Measurements from ENCODE around the gene CYTL1. TPM values are rescaled to one million over a fixed set of nuclear protein-coding genes. Genes with fewer than 3 reads are reported as not detected.

Gene CYTL1
- total and polyA plus RNA-seq, 2 of the 13 experiments (the other 11 are each of a cell fraction or from before 2014, with no cell fraction given), result not detected

DNA sequence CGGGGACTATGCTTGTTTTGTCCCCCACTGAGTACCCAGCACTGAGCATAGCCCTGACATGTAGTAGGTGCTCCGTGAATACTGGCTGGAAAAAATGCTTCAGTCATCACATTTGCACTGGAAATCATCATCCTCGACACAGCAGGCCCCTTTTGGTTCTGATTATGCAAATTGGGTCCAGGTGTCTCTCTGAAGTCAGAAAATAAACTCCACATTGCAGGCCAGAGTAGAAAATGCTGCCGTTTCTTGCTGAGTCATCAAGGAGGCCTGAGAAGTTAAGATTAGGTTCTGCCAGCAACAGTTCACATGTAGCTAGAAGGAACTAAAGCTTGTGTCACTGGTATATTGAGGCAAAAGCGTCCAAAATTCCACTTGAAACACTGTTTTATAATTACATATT is 17.0 kb upstream of the CYTL1 start:
- Histone ChIP-seq H3K4me3 (replicated peaks in 1 of 3; ENCODE audit: insufficient read depth in 1 of 3, low read depth in 2 of 3, low read length in 3 of 3) (no peak overlapping the region), H3K79me2 (ENCODE audit: insufficient read depth, low read length) (no peaks in the 10 kb centered on the region), H3K36me3 (replicated peaks in 1 of 2; ENCODE audit: control insufficient read depth in 1 of 2, insufficient read depth in 2 of 2, low read length in 2 of 2) (no peaks in the 10 kb centered on the region), H3K27ac (ENCODE audit: extremely low read length, insufficient read depth, low read length) (no peak overlapping the region), H3K4me2 (ENCODE audit: low read depth, low read length) (no peak overlapping the region), H3K9me3 (ENCODE audit: low read length) (no peaks in the 10 kb centered on the region), H3K9ac (ENCODE audit: insufficient read depth, low read depth, low read length) (no peak overlapping the region), H2AFZ (ENCODE audit: low read length) (no peak overlapping the region), H3K27me3 (ENCODE audit: control insufficient read depth in 1 of 2, insufficient read depth in 2 of 2, low read length in 2 of 2) (peaks cover 0 to 9% of the 10 kb centered on the region in 2 experiments; a peak in 2 of 5 replicates), H4K20me1 (ENCODE audit: insufficient read depth, low read length) (no peaks in the 10 kb centered on the region), H3K4me1 (ENCODE audit: insufficient read depth, low read length) (no peaks in the 10 kb centered on the region)
- ChIA-PET CTCF (ENCODE audit: low intra/inter-chr PET ratio, low total read pairs) (no interaction called here), POLR2A (no interaction called here)
- DNase-seq (ENCODE audit: low spot score) (no peak), ATAC-seq (no peak), FAIRE-seq (no peak)
- TF ChIP-seq, protein P1, sequence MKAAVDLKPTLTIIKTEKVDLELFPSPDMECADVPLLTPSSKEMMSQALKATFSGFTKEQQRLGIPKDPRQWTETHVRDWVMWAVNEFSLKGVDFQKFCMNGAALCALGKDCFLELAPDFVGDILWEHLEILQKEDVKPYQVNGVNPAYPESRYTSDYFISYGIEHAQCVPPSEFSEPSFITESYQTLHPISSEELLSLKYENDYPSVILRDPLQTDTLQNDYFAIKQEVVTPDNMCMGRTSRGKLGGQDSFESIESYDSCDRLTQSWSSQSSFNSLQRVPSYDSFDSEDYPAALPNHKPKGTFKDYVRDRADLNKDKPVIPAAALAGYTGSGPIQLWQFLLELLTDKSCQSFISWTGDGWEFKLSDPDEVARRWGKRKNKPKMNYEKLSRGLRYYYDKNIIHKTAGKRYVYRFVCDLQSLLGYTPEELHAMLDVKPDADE (CRISPR knock-in tag; IDR thresholded peaks at IDR 0.05), result no peak
- TF ChIP-seq NFE2L2 (IDR thresholded peaks at IDR 0.05; ENCODE audit: low read length), result peak; percentile 62
- TF ChIP-seq, protein P2, sequence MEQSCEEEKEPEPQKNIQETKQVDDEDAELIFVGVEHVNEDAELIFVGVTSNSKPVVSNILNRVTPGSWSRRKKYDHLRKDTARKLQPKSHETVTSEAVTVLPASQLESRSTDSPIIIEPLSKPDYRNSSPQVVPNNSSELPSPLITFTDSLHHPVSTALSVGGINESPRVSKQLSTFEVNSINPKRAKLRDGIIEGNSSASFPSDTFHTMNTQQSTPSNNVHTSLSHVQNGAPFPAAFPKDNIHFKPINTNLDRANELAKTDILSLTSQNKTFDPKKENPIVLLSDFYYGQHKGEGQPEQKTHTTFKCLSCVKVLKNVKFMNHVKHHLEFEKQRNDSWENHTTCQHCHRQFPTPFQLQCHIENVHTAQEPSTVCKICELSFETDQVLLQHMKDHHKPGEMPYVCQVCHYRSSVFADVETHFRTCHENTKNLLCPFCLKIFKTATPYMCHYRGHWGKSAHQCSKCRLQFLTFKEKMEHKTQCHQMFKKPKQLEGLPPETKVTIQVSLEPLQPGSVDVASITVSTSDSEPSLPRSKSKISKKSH (CRISPR knock-in tag; IDR thresholded peaks at IDR 0.05; ENCODE audit: borderline replicate concordance), result no peak
- peak; percentile 91 to 94 for TF ChIP-seq MAFK (conservative IDR thresholded peaks at IDR 0.05 in 1 of 2, IDR thresholded peaks at IDR 0.05 in 1 of 2; ENCODE audit: low read length in 2 of 2)
- TF ChIP-seq MAFF (IDR thresholded peaks at IDR 0.05; ENCODE audit: low read depth, low read length), result peak; percentile 94
- TF ChIP-seq ZNF713 (CRISPR knock-in tag; IDR thresholded peaks at IDR 0.05), result no peak
- in situ Hi-C loops (cut with HindIII; ENCODE audit: extremely low pct_ligation_motif_present, low pct_unique_long_range_greater_than_20kb) (no loop called here), intact Hi-C loops (cut with micrococcal nuclease; ENCODE audit: unreplicated experiment) (no loop called here)
- BruUV-seq (replicated peaks), result no TSS peak
- WGBS (ENCODE audit: low lambda C conversion rate), result 2% methylated on average over 5 of the region's 5 CpGs

DNA sequence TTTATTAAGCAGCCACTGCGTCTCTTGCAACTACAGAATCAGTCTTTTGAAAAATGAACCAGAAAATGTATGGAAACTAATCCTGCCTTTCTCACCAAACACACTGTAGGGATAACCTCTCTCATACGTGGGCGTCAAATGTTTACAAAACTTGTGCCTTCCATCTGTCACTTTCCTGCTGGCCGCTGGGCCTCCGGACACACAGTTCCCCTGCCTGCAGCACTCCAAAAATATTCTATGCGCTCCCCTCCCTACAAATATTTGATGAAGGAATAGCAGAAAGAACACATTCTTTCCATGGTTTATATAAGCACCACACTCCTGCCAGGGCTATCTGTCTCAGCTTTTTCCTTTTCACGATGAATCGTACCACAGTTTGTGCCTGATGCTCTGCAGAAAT is 14.9 kb upstream of the CYTL1 start:
- ATAC-seq (no peak), DNase-seq (ENCODE audit: low spot score) (no peak), FAIRE-seq (no peak)
- intact Hi-C loops (cut with micrococcal nuclease; ENCODE audit: unreplicated experiment) (no loop called here), in situ Hi-C loops (cut with HindIII; ENCODE audit: extremely low pct_ligation_motif_present, low pct_unique_long_range_greater_than_20kb) (no loop called here)
- Histone ChIP-seq H3K36me3 (replicated peaks in 1 of 2; ENCODE audit: control insufficient read depth in 1 of 2, insufficient read depth in 2 of 2, low read length in 2 of 2) (no peaks in the 10 kb centered on the region), H3K79me2 (ENCODE audit: insufficient read depth, low read length) (no peaks in the 10 kb centered on the region), H3K4me2 (ENCODE audit: low read depth, low read length) (no peak overlapping the region), H3K4me3 (replicated peaks in 1 of 3; ENCODE audit: insufficient read depth in 1 of 3, low read depth in 2 of 3, low read length in 3 of 3) (no peak overlapping the region), H3K27me3 (ENCODE audit: control insufficient read depth in 1 of 2, insufficient read depth in 2 of 2, low read length in 2 of 2) (peaks cover 0 to 14% of the 10 kb centered on the region in 2 experiments; a peak in 3 of 5 replicates), H3K9me3 (ENCODE audit: low read length) (no peaks in the 10 kb centered on the region), H4K20me1 (ENCODE audit: insufficient read depth, low read length) (no peaks in the 10 kb centered on the region), H3K27ac (ENCODE audit: extremely low read length, insufficient read depth, low read length) (no peak overlapping the region), H2AFZ (ENCODE audit: low read length) (no peak overlapping the region), H3K9ac (ENCODE audit: insufficient read depth, low read depth, low read length) (no peak overlapping the region), H3K4me1 (ENCODE audit: insufficient read depth, low read length) (no peaks in the 10 kb centered on the region)
- TF ChIP-seq MLLT10 (CRISPR knock-in tag; IDR thresholded peaks at IDR 0.05) (no peak), ZNF460 (CRISPR knock-in tag; IDR thresholded peaks at IDR 0.05; ENCODE audit: borderline replicate concordance) (no peak), SMAD3 (CRISPR knock-in tag; IDR thresholded peaks at IDR 0.05) (no peak)
- ChIA-PET POLR2A (no interaction called here), CTCF (ENCODE audit: low intra/inter-chr PET ratio, low total read pairs) (no interaction called here)
- 21% methylated on average over 8 of the region's 8 CpGs for WGBS (ENCODE audit: low lambda C conversion rate)
- BruUV-seq (replicated peaks), result no TSS peak
